Measurements from ENCODE around the gene WBP1.
"Not testable (repeated sequence)": the region's sequence is repeated elsewhere in the genome, so short reads cannot be mapped to it uniquely, and the experiment has no call there.

WBP1 gene

DNA sequence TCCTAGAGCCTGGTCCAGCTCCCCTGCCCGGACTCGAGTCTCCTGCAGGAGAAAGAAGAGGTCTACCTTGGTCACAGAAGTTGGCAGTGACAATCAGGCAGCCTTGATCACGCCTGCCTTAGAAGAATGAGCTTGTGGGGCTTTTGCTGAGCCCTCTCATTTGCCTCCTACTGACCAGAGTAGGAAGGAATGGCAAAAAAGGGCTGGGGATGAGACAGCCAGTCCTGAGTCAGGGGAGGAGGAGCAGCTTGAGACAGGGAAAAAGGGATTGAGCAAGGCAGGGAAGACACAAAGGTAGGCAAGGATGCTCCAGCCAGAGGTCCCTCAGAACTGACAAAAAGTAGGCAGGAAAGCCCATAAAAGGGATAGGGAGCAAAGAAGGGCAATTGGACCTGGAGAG, 30.7 kb upstream of the WBP1 start:
- DNase-seq (ENCODE audit: low read depth), result peak; percentile 53

DNA sequence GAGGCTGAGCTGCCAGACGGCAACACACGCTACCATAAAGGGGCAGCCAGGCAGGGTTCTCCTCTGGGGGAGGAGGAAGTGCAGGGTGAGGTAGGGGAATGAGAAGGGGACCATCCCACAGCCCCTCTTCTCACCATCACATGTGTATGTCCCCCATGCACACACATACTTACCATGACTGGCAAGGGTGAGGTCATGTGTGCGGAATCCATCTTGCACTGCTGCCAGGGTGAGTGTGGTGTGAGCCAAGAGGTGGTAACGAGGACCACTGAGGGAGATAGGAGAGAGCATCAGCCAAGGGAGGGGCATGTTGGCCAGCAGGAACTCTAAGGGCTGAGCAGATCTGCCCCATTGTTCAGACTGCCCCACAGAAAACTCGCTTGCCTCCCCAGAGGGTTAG, 29.6 kb upstream of the WBP1 start:
- DNase-seq (ENCODE audit: low read depth), result no peak

DNA sequence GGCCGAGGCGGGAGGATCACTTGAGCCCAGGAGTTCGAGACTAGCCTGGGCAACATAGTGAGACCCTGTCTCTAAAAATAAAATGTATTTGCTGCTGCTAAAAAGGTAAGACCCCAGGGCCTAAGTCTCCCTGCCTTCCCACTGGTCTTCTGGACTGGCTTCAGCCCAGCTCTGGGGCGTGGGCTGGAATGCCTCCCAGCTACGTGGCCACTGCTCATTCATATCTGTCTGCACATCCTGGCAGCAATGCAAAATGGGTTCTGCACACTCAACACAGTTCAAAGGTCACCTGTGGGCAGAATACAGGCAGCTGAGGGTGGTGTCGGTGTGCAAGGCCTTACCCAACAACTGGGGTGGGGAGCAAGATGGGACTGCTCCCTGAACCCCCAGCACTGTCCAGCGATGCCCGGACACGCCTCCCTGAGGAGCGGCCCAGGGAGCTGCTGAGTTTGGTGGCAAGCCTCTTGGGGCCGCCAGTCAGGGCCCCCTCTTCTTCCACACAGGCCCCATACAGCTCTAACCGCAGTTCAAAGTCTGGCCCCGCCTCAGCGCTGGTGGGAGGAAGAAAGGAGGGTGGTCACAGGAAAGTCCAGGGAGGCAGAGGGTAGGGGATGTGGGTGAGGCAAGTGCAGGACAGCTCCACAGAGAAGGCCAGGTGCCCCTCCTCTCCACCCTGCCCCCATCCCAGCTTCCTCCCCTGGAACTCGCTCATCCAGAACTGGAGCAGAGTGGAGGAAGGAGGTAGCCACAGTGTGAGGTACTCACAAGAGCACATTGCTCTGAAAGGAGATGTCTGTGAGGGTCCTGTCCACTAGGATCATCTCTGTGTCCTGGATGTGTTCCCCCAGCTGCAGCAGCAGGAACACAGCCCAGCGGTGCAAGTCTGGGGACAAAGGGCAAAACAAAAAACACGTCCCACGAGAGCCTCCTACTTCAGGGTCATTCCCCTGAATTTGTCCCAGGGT, 28.5 kb upstream of the WBP1 start:
- DNase-seq (ENCODE audit: low read depth), result no peak

DNA sequence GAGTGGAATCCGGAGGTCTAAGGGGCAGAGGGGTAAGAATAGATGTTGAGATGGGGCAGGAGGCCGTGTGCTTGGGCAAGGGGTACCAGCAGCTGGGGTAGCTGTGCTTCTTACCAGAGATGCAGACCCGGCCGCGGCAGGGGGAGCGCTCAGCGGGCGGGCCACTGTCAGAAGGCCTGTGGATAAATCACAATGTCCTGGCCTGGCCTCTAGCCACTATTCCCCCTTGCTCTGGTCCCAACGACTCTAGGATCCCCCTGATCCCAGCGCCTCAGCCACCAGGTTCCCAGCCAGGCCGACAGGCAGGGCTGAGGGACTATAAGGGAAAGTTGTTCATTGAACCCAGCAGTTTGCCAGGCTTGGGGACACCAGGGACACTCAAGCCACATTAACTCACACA, 27.7 kb upstream of the WBP1 start:
- DNase-seq (ENCODE audit: low read depth), result no peak

DNA sequence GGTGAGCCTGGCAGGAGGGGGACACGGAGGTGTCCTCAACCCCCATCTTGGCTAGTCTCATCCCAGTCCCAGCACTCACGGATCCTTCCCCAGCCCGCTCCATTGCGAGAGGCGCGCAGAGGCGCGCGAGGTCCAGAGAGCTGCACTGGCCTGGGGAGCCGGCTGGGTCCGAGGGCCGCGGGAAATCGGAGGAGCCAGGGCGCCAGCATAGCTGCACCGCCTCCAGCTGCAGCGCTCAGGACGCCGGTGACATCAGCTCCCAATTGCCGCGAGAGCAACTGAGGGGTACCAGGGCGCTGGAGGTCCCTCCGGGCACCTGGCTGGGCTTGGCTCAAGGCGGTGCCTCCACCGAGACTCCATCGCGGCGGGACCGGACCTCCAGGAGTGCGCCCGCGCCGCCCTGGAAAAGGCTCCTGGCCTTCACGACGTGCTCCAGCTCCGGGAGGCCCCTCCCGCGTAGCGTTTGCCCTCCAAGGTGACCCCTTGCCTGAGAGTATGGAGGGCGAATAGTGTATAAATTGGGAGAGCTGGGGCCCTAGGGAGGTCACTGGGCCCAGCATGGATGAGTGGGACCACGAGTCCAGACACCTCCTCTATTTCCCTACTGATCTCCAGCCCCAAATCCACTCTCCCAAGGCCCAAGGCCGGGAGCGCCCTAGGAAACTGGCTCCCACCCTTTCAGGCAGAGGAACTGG, 22.0 kb upstream of the WBP1 start:
- DNase-seq (ENCODE audit: low read depth), result no peak

DNA sequence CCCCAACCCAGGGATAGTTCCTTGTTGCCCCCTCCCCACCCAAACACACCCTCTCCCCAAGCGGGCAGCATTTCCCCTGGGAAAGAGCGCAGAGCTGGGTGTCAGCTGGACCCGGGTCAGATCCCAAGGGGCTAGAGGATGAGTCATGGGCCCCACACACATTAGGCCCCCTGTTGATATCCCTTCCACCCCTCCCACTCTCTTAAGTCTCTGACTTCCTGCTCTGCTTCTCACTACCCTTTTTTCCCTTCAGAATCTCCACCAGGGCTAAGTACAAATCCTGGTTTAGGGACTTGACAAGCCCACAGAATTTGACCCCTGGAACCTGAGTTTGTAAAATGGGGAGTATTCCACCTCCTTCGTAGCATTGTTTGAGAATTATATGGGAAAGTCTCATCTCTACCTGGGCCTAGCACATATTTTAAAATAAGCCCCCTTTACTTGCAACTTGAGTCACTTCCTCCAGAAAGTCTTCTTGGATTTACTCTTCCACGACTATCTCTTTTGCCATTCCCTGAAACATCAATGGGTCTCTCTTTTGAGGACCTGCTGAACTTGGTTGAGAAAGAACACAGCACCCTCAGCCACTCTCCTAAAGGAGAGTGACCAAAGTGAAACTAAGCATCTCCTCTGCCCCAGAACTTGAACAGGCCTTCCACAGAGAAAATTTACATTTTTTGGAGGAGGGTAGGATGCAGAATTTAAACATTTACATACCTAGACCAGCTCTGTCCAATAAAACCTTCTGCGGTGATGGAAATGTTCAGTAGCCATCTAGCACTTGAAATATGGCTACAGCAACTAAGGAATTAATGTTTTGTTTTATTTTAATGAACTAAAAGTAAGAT, 21.2 kb upstream of the WBP1 start:
- no peak for DNase-seq (ENCODE audit: low read depth)

DNA sequence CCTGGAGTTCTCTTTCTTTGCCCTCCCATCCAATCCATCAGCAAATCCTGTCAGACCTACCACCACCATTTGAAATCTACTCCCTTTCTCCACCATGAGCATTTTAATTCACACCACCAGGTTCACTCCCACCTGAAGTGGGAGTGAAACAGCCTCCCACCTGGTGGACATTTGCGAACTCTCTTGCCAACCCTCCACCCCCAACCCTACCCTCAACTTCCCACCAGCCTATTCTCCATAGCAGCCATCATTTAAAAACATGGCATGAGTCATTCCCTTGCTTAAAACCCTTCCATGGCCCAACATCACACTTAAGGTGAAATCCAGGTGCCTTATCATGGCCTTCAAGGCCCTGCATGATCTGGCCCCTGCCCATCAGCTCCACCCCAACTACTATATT, 20.0 kb upstream of the WBP1 start:
- DNase-seq (ENCODE audit: low read depth), result no peak

DNA sequence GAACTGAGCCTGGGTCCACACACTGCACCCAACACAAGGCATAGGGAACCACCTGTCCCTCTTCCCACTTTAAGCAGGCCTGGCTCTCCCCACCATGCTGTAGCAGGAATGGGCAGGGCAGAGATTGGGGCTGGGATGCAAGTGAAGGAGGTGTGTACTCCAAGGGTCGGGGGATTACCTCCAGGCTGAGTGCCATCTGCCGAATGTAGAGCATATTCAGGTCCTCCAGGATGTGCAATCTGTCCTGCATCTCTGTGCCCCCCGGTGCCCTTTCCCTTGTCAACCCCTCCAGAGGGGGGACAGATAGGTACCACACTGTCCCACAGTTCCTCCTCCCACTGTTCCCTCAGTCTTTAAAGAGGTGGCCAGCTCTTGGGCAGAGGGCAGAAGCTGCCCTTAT, 18.9 kb upstream of the WBP1 start:
- no peak for DNase-seq (ENCODE audit: low read depth)

DNA sequence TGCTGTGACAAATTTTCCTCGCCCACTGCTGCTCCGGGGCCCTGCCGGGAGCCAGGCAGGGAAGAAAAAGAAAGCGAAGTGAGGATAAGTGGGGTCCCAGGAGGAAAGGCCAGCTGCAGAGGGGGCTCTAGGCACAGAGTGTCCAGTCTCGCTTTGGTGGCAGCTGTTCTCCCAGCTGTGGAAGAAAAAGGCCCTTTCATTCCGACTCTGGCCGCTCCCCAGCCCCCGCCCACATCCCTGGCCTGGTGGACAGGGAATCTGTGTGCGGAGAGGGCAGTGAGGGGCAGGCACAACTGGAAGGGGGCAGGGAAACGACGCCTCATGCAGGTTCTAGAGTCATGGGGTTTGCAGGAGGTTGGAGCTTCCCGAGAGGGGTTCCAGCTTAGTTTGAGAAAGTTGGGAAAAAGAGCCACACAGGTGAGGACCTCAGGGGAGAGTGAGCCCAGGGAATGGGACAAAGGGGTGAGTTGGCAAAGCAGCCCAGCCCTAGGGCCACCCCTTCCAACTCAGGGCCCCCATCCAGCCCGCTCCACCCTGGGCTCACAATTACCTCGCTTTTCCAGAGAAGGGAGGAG, 18.3 kb upstream of the WBP1 start:
- DNase-seq (ENCODE audit: low read depth), result peak; percentile 66

DNA sequence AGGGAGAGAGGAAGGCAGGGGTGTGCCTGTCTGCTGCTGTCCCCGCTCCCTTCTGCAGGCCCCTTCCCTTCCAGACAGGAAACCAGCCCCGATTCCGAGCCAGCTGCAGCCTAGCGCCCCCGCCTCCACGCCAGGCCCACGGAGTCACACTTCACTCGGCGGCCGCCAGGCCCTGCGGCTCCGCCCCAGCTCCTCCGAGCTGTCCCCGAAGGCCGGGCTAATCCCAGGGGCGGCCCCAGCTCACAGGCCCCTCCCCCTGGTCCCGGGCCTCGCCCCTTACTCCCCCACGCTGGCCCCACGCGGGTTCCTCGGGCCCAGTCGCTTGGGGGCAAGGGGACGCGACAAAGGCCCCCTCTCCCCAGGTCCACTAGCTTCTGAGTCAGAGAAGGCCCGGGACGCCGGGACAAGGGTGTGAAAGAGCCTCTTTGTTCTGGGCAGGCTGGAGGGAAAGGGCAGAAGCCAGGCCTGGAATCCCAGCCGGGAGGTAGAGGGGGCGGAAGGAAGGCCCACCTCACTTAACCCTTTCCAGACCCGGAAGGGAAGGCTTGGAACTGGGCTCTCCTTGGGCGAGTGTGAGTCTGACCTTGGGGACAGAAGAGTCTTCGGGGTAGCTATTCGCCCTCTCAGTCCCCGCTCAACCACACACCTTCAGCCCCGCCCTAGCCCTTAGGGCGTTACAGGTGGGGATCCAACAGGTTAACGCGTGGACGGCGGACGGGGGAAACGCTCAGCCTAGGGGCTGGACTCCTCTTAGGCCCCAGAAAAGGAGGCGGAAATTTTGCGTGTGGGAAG, 17.7 kb upstream of the WBP1 start:
- DNase-seq (ENCODE audit: low read depth), result peak; percentile 83

DNA sequence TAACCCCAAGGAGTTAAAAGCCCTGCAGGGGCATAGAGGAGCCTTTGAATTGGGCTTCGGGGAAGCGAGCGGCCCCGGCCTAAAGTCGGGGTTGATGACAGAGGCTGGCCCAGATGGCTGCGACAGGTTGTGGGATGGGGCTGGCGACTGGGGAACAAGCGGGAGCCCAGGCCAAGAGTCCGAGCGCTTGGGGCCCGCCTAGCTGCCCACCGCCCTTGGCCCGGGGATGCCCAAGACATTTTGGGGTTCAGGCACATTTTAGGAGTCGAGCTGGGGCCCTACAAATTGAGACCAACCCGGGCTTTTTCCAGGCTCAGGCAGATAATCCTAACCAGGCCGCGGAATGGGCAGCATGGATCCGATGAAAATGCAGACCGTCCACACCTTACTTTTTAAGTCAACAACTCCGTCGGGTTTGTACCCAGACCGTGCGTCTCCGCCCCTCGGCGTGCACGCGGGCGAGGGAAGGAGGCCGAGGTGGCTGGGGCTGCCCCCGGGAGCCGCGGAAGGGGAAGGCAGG, 17.0 kb upstream of the WBP1 start:
- DNase-seq (ENCODE audit: low read depth), result no peak

DNA sequence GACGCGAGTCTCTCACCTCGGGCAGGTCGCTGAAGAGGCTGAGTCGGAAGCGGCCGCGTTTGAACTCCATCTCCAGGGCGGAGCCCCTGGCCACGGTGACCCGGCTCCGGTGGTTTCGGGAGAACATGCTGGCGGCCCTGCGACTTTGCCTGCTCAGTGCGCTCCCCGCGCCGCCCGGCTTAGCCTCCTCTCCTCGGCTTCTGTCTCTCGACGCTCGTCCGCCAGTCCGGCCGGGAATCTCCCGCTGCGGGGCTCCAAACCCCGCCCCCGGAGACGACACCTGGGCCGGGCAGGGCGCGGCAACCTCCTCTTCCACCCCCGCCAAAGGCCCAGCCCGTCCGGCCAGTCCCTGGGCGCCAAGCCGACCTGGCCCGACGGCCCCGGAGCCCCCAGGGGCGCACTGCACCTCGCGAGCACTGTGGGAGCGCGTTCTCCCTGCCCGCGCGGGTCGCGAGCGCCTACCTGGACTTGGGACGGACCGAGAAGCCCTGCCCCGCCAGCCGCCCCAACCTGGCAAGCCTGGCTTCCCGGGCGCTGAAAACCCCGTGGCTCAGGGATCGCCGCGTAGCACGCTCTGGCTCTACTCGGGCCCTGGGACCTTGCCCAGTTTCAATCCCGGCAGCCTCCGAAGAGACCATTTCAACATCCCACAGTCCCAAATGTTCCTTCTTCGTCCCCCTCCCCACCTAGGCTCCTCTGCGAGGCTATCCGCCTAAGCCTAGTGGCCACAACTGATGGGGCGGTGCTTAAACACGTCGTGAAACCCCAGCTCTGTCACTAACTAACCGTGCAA, 16.4 kb upstream of the WBP1 start, which contains the start of gene RTKN:
Gene RTKN, minus strand, starts transcription at position 248 of the 793 bp plus-strand sequence. Its CDS starts 121 bp downstream, at position 127.
- no peak for DNase-seq (ENCODE audit: low read depth)

DNA sequence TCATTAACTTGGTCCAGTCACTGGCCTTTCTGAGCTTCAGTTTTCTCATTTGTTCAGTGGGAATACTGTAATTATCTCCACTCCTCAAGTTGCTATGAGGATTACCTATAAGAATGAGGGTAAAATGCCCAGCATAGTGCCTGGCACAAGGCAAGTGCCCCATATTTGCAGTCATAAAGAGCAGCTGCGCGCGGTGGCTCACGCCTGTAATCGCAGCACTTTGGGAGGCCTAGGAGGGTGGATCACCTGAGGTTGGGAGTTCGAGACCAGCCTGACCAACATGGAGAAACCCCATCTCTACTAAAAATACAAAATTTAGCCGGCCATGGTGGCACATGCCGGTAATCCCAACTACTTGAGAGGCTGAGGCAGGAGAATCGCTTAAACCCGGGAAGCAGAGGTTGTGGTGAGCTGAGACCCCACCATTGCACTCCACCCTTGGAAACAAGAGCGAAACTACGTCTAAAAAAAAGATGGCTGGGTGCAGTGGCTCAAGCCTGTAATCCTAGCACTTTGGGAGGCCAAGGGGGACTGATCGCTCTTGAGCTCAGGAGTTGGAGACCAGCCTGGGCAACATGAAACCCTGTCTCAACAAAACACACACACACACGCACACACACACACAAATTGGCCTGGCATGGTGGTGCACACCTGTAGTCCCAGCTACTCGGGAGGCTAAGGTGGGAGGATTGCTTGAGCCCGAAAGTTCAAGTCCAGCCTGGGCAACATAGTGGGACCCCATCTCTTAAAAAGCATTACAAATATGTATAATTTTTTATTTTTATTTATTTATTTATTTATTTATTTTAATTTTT, 15.5 kb upstream of the WBP1 start:
- not testable (repeated sequence) for DNase-seq (ENCODE audit: low read depth)

DNA sequence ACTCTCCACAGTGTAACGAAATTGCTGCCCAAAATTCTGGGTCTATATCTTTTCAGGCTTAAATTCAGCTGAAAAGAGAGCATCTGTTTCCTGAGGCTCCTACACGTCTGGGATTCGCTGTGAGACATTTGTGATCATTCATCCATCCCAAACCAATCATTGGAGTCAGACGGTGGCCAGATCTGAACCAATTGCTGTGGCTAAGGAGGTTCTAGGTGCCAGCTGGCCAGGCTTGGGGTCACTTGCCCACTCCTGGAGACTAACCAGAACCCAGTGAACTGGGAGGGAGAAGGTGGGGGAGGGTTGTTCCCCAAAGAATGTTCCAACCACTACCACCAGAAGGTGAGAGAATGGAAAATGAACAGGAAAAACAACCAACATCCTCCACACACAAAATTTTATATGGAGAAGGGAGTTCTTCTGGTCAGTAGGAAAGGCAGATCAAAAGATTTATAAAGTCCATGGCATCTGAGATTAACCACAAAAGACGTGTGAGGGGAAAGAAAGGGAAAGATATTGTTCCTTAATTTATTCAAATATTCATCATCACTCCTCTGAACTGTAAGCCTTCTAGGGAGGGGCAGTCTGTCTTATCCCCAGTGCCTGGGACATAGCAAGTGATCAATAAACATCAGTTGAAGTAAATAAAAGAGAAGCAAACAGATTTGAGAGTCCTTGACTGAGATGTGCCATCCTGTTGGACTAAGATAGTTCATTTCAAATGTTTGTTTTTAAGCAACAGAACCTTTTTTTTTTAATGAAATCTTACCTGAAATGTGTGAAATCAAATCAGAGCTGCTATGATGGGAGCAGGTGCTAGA, 13.5 kb upstream of the WBP1 start:
- no peak for DNase-seq (ENCODE audit: low read depth)

DNA sequence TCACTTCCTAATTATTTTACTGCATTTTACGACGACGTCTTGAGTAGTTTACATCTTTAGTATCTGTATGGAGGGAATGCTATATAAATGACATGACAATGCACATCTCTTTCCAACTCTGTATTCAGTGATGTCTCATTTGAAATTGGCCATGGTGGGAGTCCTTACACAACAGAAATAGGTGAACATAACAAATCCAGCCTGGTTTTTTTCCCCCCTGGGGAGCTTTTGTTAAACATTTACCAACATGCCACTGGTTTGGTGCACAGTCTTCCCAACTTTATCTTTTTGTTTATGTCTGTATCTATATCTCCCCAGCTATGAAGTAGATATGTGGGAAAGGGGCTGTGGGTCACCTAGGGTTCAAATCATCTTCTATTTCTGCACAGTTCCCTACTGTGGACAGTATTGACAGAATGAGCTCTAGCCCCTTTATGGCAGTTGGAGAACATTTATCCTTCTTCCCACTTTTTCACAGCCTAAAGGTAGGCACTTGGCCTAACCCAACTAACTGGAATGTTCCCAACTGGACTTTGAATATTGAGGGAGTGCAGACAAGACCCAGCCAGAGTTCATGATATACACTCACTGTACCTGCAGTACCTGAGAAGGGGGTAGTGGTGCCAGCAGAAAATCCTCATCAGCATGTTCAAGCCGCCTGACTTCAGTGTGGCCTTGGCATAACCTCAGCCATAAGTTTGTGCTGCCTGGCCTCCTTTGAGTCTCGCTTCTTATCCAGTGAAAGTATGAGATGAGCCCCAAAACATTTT, 10.8 kb upstream of the WBP1 start:
- DNase-seq (ENCODE audit: low read depth), result no peak

DNA sequence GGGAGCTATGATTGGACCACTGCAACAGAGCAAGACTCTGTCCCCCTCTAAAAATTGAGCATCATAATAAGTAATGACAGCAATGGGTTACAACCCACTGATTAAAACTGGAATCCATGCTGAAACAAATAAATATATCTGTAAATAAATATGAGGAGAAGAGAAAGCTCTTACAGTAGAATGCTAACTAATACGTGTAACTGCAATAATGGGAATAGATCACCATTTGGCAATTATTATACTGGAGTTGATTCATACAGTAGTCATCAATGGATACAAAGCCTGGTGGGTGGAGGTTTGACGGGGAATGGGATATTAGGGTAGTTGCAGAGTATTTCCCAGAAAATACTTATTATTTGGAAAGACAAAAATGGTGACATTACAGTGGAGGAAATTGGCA, 9.5 kb upstream of the WBP1 start:
- DNase-seq (ENCODE audit: low read depth), result peak; percentile 65

DNA sequence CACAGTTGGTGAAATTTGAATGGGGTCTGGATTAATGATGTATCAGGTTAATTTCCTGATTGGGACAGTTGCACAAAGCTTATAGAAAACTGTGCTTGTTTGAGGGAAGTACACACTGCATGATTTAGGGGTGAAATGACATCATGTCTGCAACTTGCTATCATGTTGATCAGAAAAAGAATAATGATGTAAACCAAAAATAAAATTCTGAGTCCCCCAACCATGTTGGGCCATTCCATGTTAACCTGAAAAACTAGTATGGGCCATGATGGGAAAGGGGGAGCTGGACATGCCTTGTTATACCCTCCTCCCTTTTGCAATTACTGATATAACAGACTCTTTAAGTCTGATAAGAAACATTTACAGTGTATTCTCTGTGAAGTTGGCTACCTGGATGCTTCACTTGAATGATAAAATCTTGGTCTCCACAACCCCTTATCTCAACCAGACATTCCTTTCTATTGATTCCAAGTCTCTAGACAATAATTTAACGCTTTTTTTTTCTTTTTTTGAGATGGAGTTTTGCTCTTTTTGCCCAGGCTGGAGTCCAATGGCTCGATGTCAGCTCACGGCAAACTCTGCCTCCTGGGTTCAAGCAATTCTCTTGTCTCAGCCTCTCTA, 7.6 kb upstream of the WBP1 start:
- no peak for DNase-seq (ENCODE audit: low read depth)
